ENCODE data around the gene ITPK1.
A peak's percentile ranks its signal among the peaks of the same experiment; 100 is the strongest.

ITPK1 gene

GRCh38 chr14:92963301-92964123, 152.2 kb downstream of the ITPK1 start:
- DNase-seq = no peak

- no peak for DNase-seq
Observed at GRCh38 chr14:92962831-92963095, 153.0 kb downstream of the ITPK1 start.

GRCh38 chr14:92962031-92962830, 153.5 kb downstream of the ITPK1 start:
- DNase-seq = no peak

- DNase-seq = no peak
Observed at GRCh38 chr14:92961567-92961855, 154.2 kb downstream of the ITPK1 start.

DNA sequence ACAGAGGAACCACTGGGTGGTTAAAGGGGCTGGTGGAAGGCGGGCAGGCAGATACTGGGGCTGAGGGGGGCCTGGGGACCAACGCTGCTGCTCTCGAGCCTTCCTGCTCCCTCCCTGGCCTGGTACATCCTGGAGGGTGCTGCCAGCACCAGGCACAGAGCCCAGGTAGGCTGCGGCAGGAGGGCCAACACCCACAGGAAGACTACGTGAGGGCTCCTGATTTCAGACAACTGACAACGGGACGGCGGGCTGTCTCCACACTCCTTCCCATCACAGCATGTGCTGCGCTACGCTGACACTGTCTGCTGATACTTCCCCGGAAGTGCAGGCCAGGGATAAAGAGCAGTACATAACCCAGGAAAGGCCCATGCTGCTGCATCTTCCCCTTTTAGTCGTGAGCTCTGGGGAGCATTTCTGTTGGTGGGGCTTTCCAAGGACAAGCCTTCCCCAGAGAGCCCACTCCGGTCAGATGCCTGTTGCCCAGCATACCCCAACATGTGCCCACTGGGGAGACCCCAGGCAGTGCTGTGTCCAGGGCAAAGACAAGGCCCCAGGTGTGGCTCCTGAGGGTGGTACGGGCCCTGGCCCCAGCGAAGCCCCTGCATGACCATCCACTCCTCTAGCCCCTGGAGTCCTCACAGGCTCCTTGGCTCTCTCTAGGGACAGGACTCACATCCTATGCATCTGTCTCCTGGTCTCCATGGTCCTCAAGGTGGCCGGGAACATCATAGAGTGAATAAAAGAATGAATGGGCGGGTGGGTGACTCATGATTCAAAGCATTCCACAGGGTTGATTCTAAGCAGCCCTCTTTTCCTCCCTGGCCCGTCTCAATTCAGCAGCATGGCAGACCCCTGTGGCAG, 154.8 kb downstream of the ITPK1 start:
- DNase-seq = peak; percentile 20

GRCh38 chr14:92959761-92960680, 155.7 kb downstream of the ITPK1 start:
- DNase-seq = no peak

DNA sequence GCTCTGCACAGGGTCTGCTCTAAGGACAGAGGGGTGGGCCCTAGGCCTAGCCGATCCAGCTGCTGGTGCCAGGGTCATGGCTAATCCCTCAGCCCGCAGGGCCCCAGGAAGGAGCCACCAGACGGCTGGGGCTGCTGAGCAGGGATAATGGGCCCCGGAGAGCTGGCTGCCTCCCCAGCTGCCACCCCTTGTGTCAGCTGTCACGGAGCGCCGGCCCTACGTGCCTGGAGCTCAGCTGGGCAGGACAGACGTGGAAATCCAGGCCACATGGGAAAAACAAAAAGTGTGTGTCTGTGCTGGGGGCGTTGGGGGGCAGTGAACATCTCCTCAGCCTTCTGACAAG, 156.6 kb downstream of the ITPK1 start:
- no peak for DNase-seq

GRCh38 chr14:92958373-92959188, 157.1 kb downstream of the ITPK1 start:
- no peak for DNase-seq

GRCh38 chr14:92956961-92957360, 158.8 kb downstream of the ITPK1 start:
- no peak for DNase-seq

DNA sequence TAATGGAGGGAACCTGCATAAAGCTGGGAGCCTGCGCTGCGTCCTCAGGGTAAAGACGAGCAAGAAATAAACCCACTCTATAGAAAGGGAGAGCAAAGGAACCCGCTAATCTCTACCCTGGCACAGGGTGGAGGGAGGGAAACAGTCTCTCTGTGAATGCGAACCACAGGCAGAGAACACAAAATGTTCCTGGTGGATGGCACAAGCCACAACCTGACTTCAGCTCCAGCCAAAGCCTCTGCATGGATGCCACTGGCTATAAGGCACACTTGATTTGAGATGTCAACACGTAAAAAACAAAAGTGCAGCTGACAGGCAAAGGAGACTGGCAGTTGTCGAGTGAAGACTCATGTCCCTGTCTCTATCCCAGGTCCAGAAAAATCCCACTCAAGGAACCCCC, 160.3 kb downstream of the ITPK1 start:
- no peak for DNase-seq

DNA sequence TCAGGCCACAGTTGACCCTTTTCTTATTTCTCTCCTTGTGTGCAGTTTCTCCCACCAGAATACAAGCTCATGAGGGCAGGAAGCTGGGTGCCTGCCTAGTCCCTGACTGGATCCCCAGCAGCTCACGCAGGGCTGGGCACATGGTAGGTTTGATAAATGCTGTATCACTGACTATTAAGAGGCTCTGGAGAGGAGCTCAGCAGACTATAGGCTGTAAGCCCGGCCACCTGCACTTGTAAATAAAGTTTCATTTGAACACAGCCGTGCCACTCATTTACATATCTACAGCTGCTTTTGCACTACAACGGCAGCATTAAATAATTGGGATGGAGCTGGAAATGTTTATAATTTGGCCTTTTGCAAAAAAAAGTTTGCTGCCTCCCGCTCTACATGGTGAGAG, 160.8 kb downstream of the ITPK1 start:
- no peak for DNase-seq

GRCh38 chr14:92953526-92953925, 162.2 kb downstream of the ITPK1 start:
- no peak for DNase-seq

- DNase-seq = no peak
Observed at GRCh38 chr14:92952481-92953298, 163.0 kb downstream of the ITPK1 start.

- peak; percentile 51 for DNase-seq
Observed at GRCh38 chr14:92951912-92952471, 163.7 kb downstream of the ITPK1 start.

DNA sequence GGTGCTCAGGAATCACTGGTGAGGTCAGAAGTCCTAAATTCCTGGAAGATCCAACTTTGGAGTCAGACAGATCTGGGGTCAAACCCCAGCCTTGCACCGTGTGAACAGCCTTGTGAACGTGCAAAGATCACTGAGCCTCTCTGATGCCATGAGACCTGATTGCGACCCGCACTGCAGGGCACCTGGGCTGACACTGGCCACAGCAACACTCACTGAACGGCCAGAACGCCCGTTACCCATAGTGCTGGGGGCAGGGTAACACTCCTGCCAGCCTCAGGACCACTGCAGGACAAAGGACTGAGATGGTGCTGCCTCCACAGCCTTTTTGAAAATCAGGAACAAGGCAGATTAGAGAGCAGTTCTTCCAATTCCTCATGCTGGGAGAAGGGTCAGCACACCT, 164.5 kb downstream of the ITPK1 start:
- no peak for DNase-seq

GRCh38 chr14:92950773-92951172, 165.0 kb downstream of the ITPK1 start:
- no peak for DNase-seq

- DNase-seq = no peak
Observed at GRCh38 chr14:92950193-92950540, 165.6 kb downstream of the ITPK1 start.

DNA sequence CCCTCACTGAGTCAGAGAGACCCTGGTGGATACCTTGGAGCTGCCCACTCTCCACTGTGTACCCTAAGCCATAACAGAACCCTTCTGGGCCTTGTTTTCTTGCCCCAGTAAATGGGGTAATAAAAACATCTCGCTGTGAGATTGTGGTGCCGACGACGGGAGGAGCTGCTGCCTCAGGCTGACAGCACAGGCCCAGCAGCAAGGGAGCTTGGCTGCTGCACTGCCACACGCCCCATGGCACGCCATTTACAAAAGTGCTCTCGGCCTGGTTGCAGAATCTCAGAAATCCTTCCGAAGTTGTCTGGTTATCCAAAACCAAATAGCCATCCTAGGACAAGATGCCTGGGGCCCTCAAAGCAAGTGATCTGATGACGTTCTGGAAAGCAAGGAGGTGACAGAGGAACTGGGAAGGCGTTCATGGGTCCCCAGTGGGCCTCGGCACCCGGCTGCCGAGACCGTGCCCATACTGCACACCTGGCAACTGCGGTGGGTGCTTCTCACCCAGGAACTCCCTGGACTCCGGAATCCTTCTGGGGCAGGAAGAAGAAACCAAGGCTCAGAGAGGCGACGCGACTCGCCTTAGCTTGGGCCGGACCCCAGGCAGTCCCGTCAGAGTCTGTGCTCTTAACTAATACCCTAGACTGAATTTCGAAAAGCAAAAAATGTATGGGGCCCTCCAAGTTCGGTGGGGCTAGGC, 166.1 kb downstream of the ITPK1 start:
- DNase-seq = no peak

- DNase-seq = no peak
Observed at GRCh38 chr14:92948647-92949046, 167.1 kb downstream of the ITPK1 start.

Measured in HCEC 1CT (cell line).